NCI-H1694 (cell line): ENCODE data around the gene SHANK2.

Experiments used
- DNase-seq: peaks from one replicate; lab custom pipeline; 2025; lab: John Stamatoyannopoulos, UW

Gene SHANK2

GRCh38 chr11:71222318-71223080 lies 29.9 kb downstream of the SHANK2 start:
- DNase-seq: no peak

DNA sequence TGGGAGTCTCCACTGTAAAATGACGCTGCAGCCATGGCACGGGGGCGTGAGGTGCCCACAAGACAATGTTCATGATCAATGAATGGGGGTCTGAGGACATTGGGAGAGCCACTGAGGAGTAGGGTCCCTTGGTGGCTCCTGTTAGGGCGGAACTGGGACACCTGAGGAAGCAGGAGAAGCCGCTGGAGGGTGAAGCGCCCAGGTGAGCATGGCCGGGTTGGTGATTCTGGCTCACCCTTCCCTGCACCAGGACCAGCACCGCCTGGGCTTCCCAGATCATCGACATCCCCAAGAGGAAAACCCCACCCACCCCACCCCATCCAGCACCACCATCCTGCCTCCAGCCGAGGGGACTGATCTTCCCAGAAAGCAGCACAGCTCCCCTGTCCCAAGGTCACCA lies 30.6 kb downstream of the SHANK2 start:
- DNase-seq: no peak

DNA sequence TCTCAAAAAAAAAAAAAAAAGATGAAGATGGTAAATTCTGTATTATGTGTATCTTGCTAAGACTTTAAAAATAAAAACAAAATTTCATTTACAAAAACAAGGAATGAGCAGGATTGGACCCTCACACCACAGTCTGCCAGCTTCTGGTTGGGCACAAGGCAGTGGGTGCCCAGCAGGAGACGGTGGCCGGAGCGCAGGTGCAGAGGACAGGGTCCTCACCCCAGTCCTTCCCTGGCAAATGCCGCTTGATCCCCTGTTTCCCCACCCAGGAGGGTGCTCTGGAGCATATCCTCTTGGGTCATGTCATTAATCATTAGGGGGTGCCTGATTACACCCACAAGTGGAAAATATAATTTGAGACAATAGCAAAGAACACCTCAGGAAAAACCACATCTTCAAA lies 31.2 kb downstream of the SHANK2 start:
- no peak for DNase-seq

GRCh38 chr11:71218789-71219499 lies 33.4 kb downstream of the SHANK2 start:
- DNase-seq: no peak

- no peak for DNase-seq
Measured at GRCh38 chr11:71215425-71215965, 36.9 kb downstream of the SHANK2 start.

GRCh38 chr11:71214553-71215424 lies 37.6 kb downstream of the SHANK2 start:
- DNase-seq: no peak

DNA sequence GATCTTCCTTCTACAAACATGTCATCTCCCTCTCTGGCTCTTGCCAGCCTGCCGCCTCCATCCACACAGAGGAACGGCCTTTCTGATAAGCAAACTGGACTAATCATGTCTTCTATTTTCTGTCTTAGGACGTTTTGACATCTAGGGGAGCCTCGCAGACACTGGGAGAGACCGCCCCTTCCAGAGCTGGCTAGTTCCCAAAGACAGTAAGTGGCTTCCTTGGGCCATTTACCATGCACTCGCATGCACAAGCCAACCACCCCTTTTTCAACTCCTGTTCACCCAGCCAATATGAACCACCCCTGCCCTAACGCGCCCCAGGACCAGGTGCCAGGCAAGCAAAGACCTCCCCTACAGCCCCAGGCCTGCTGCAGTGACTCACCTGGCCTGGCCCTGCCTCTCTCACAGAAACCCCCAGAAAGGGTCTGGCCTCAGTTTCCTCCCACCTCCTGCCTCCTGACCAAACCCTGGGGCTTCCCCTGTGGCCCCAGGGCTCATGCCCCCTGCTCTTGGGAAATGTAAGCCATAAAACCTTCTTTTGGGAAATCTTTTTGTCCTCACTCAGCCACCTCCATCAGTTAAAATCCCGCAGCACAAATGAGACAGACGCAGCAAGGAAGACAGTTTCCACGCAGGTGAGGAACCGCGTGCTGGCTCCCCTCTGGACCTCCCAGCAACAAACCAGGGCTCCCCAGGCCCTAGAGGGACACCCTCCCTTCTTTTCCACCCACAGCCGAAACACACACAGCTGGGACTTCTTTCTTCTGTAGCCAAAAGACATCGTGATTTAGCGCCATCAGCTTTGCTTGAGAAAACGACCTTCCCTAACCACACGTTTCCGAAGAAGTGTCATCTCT lies 38.5 kb downstream of the SHANK2 start:
- no peak for DNase-seq

- no peak for DNase-seq
Measured at GRCh38 chr11:71212871-71213559, 39.4 kb downstream of the SHANK2 start.

DNA sequence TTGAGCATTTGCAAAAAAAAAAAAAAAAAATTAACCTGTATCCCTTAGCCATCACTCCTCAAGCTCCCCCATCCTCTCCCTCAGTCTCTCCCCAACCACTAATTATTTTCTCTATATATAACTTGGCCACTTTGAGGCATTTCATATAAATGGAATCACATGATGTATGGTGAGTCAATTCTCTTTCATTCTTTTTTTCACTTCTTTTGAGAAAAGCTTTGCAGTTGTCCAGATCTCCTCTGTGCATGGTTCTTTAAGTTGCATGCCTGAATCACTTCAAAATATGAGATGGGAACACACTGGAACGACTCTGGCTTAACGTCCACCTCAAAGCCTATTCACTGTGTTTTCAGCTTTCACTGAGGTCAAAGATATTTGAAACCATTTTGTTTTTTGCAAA lies 40.7 kb downstream of the SHANK2 start:
- no peak for DNase-seq

DNA sequence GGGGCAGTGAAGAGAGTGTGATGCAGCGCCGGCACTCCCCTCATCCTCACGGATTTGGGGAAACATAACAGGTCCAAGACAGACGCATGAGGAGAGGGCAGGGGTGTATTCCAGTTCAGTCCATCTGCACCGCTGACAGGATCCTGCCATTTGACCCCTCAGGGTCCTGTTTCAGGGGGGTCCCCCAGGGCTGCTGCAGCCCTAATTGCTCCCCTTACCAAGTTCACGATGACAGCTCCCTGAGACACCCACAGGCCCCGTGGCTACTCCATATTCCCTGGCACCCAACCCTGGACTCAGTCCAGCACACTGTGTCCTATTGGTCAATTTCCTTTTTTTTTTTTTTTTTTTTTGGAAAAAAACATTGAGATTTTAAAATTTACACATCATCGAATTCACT lies 41.5 kb downstream of the SHANK2 start:
- DNase-seq: no peak

DNA sequence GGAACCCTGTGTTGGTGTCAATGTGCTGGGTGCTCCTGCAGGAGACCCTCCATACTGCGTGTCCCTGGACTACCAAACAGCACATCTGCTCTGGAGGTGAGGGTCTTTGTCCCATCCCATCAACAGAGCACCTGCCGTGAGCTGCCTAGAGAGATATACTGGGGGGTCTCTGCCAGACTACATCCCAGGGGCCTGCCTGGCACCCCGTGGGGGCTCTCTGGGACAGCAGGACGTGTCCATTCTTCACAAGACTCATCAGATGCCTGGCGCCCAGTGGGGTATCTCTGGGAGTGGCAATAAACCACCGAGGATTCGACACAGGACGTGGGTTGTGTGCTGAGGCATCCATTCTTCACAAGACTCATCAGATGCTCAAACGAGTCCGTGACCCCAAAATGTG lies 42.7 kb downstream of the SHANK2 start:
- DNase-seq: no peak

GRCh38 chr11:71209181-71209580 lies 43.2 kb downstream of the SHANK2 start:
- DNase-seq: no peak

- DNase-seq: no peak
Measured at GRCh38 chr11:71208011-71208774, 44.2 kb downstream of the SHANK2 start.

DNA sequence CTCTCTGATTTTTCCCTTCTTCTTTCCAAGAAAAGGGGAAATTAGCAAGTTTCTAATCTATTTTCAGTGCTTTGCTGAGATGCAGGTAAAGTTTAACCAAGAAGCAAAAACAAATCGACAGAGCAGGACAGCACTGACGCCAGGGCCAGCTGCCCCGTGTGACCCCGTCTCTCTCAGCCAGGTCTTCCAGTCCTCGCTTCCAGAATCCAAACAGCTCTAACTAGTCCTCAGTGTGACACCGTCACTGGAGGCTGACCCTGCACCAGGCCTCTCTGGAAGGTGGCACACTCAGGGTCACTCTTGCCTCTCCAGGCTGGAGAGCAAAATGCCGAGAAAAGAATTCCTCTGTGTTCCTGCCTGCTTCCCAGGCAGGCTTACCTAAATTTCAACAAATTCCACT lies 44.8 kb downstream of the SHANK2 start:
- no peak for DNase-seq

DNA sequence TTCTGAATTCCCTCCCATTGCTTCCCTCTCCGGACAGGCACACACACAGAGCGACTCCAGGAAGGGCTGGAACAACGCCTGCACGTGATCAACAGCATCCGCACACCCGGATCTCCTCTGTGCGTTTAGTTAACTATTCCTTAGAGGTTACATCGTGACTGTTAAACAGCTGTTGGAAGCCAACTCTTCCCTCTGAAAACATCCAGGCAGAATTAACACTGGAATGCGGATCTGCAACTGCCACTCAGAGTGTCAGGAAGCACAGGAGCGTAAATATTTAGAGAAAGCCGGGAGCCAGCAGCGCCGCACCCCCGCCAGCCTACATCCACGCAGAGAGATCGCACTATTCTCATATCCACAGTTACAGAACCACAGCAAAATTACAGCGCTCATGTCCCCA lies 46.2 kb downstream of the SHANK2 start:
- DNase-seq: no peak

- DNase-seq: no peak
Measured at GRCh38 chr11:71204748-71205664, 47.4 kb downstream of the SHANK2 start.

DNA sequence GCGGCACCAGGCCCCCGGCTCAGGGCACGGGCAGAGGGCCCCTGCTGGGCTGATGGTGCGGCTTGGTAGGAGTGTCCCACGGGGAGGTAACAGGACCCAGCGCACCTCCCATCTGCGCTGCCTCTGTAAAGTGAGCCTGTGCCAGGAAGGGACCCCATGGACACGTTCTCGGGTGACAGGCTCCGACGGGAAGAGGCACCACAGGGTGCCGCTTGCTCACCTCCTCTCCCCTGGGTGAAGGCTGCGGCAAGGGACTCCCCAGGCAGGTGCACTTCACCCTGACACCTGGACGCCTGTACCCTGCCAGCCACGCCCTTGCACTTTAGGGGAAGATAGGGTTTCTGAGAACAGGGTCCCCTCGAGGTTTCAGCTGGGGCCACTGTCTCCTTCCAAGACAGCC lies 48.1 kb downstream of the SHANK2 start:
- DNase-seq: no peak

DNA sequence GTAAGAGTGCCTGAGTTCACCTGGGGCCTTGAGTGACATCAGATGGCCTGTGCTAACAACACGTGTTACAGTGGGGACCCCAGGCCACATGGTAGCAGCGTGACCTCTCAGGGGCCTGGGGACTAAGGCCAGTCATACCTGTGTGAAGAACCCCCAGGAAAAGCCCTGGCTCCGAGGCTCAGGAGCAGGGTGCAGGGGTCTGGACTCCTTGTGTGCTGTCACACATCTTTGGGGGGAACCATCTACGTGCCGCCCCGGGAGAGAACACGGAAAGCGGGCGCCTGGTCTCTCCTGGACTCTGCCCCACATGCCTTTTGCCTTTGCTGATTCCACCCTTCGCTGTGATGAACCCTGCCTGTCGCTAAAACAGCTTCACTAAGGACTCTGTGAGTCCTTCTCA lies 48.7 kb downstream of the SHANK2 start:
- DNase-seq: no peak

DNA sequence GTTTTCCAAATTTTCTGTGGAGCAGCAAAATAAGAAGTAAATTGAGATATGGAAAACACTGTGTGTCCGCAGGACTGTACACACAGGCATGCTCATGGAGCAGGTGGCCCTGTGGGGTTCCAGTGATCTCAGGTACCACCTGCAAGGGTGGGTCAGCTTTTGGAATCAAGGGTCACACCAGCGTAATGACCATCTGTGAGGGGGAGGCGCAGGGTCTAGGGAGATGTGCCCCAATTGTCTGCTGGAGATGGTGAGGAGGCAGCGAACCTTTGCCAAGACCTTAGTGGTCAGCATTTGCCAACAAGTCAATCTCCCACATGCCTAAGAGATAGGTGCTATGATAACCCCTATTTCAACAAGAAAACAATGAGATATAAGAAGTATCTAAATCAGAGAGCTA lies 49.4 kb downstream of the SHANK2 start:
- DNase-seq: no peak
